Measurements from ENCODE around the gene F2R.
"Not testable (repeated sequence)": the region's sequence is repeated elsewhere in the genome, so short reads cannot be mapped to it uniquely, and the experiment has no call there.

The F2R gene

DNA sequence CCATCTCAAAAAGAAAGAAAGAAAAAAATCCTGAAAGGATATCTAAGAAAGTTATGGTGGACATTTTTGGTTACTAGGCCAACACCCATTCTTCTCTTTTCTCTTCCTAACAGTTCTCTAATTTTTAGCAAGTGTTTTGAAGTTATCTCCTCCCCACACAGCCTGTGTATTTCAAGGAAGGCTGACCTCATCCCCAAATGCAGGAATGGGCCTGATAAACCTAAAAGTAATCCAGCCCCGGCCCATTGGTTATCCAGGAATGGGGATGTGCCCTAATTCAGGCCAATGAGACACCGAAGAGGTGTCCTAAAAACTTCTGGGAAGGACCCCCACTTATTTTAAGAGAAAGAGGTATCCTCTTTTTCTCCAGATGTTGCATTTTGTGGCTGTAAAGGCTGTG is 46.6 kb downstream of the F2R start:
- TF ChIP-seq, protein P1, sequence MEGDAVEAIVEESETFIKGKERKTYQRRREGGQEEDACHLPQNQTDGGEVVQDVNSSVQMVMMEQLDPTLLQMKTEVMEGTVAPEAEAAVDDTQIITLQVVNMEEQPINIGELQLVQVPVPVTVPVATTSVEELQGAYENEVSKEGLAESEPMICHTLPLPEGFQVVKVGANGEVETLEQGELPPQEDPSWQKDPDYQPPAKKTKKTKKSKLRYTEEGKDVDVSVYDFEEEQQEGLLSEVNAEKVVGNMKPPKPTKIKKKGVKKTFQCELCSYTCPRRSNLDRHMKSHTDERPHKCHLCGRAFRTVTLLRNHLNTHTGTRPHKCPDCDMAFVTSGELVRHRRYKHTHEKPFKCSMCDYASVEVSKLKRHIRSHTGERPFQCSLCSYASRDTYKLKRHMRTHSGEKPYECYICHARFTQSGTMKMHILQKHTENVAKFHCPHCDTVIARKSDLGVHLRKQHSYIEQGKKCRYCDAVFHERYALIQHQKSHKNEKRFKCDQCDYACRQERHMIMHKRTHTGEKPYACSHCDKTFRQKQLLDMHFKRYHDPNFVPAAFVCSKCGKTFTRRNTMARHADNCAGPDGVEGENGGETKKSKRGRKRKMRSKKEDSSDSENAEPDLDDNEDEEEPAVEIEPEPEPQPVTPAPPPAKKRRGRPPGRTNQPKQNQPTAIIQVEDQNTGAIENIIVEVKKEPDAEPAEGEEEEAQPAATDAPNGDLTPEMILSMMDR (IDR thresholded peaks at IDR 0.05; ENCODE audit: extremely low read depth, insufficient read depth, missing control alignments): no peak
- in situ Hi-C loops (cut with MboI; ENCODE audit: low pct_unique_long_range_greater_than_20kb, low sequenced_read_pairs, unreplicated experiment): no loop called here
- DNase-seq (ENCODE audit: low spot score): no peak

DNA sequence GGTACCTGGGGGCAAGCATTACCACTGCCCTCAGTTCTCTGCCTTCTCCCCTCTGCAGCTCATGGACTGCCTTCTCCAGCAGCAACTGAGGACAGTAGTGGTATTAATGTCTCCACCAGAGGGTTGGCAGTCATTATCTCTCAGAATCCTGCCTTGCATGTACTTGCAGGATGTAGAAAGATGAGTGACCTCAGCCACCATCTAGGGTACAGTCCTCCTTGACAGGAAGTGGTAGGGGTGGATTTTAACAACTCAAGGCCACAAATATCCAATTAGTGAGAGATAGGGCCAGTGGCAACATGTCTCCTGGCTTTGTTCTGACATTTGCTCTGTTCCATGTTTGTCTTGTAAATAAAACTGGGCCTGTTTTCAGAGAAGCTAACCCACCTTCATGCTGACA is 47.2 kb downstream of the F2R start:
- in situ Hi-C loops (cut with MboI; ENCODE audit: low pct_unique_long_range_greater_than_20kb, low sequenced_read_pairs, unreplicated experiment): no loop called here
- no peak for DNase-seq (ENCODE audit: low spot score)
- TF ChIP-seq, protein P1 (IDR thresholded peaks at IDR 0.05; ENCODE audit: extremely low read depth, insufficient read depth, missing control alignments): no peak

GRCh38 chr5:76764374-76764773 is 48.4 kb downstream of the F2R start:
- no peak for DNase-seq (ENCODE audit: low spot score)
- TF ChIP-seq, protein P1 (IDR thresholded peaks at IDR 0.05; ENCODE audit: extremely low read depth, insufficient read depth, missing control alignments): no peak
- in situ Hi-C loops (cut with MboI; ENCODE audit: low pct_unique_long_range_greater_than_20kb, low sequenced_read_pairs, unreplicated experiment): no loop called here

DNA sequence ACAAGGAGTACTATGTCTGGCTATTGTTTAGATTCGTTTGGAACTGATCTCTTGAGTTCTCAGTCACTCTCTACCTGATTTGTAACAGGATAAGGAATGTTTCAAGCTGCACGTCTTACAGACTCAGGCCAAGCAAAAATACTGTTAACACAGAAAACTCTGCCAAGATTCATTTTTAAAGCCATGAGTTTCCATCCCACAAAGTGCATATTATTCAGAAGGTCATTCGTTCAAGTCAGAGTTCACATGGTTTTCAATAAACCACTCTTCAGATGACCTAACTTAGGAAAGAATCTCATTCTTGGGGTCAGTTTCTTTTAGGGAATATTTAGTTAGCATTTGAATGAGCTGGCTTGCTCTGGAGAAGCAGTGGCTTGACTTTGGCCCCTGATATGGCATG is 49.3 kb downstream of the F2R start:
- in situ Hi-C loops (cut with MboI; ENCODE audit: low pct_unique_long_range_greater_than_20kb, low sequenced_read_pairs, unreplicated experiment): no loop called here
- TF ChIP-seq, protein P1 (IDR thresholded peaks at IDR 0.05; ENCODE audit: extremely low read depth, insufficient read depth, missing control alignments): no peak
- DNase-seq (ENCODE audit: low spot score): no peak

DNA sequence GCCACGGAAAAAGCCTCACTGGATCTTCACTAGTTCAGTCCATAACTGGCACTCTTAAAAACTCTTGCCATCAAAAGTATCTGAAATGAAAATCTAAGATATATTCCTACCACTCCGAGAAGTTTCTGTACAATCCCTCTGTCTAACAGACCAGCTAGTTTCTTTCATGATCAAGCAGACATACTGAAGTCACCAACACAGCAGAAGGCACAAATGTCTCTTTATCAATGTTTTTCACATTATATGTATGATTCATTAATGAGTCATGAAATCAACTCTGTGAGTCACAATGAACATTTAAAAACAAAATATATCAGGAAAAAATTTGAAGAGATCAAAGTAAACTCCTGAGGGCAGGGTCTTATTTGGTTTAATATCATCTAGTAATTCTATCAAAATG is 50.8 kb downstream of the F2R start:
- DNase-seq (ENCODE audit: low spot score): no peak
- in situ Hi-C loops (cut with MboI; ENCODE audit: low pct_unique_long_range_greater_than_20kb, low sequenced_read_pairs, unreplicated experiment): no loop called here

GRCh38 chr5:76771041-76771440 is 55.1 kb downstream of the F2R start:
- in situ Hi-C loops (cut with MboI; ENCODE audit: low pct_unique_long_range_greater_than_20kb, low sequenced_read_pairs, unreplicated experiment): loop anchor here (10.0 kb wide), 1 partner anchor 176 kb away; no protein-coding TSS in a partner anchor
- DNase-seq (ENCODE audit: low spot score): not testable (repeated sequence)

More for the DNA sequence above, 50.8 kb downstream of the F2R start:
- TF ChIP-seq, protein P1 (IDR thresholded peaks at IDR 0.05; ENCODE audit: extremely low read depth, insufficient read depth, missing control alignments): no peak

DNA sequence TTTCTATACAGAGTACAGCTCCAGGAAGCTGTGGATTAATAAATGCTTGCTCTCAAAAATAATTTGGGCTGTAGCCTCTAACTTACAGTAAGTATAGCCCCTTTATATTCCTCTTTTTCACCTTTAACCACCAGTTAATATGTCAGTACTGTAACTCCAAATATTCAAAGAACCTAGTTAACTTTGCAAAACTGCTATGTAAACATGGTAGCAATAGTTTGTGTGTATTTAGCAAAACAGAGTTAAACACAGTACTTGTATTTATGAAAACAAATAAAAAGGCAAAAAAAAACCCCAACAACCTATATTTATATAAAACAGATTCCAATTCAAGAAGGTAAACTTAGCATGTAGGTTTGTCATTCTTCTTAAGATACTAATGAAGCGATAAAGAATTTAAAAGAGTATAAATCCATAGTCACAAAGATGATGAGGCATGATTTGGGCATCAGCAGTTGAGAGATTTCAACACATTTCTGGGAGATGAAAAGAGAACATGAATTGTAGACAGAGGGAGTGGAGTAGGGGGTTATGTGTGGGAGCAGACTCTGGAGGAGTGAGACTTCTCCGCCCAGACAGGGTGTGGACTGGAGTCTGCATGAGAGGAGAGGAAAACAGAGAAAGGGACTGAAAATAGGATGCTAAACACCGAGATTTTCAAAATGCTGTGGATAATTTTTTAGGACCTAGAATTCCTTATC is 55.9 kb downstream of the F2R start:
- TF ChIP-seq, protein P1 (IDR thresholded peaks at IDR 0.05; ENCODE audit: extremely low read depth, insufficient read depth, missing control alignments): no peak
- no peak for DNase-seq (ENCODE audit: low spot score)
- in situ Hi-C loops (cut with MboI; ENCODE audit: low pct_unique_long_range_greater_than_20kb, low sequenced_read_pairs, unreplicated experiment): loop anchor here (10.0 kb wide), 1 partner anchor 177 kb away; no protein-coding TSS in a partner anchor
